Esophagus squamous epithelium (tissue), 5 donors: Measurements from ENCODE around the gene SMARCE1. TPM values are rescaled to one million over a fixed set of nuclear protein-coding genes. Genes with fewer than 3 reads are reported as not detected.

Source experiments
- DNase-seq: peaks from one replicate; lab custom pipeline; 2025; lab: John Stamatoyannopoulos, UW
- H3K27ac ChIP-seq, 4 donors: fragments of 200-600 bp; sonication (generic); one replicate each; pipeline ENCODE4 v1.5.1; 2016 to 2019; ENCODE audit warnings: mild to moderate bottlenecking in 1 of 4
- H3K27me3 ChIP-seq, 4 donors: fragments of 200-600 bp; sonication (generic); 1 replicate in 3 of 4; 2 replicates in 1 of 4; pipeline versions ENCODE4 v1.5.1 to v1.6.0; 2017 to 2021; ENCODE audit warnings: antibody characterized with exemption in 1 of 4
- H3K36me3 ChIP-seq, 3 donors: fragments of 200-600 bp; sonication (generic); one replicate each; pipeline ENCODE4 v1.5.1; 2016 to 2019
- H3K4me1 ChIP-seq, 3 donors: fragments of 200-600 bp; sonication (generic); one replicate each; pipeline ENCODE4 v1.5.1; 2017 to 2019
- H3K4me3 ChIP-seq, 4 donors: fragments of 200-600 bp; sonication (generic); 1 replicate in 3 of 4; 2 replicates in 1 of 4; pipeline ENCODE4 v1.5.1; 2016 to 2019; ENCODE audit warnings: mild to moderate bottlenecking in 2 of 4, moderate library complexity in 1 of 4
- H3K9me3 ChIP-seq, 3 donors: fragments of 200-600 bp; sonication (generic); one replicate each; pipeline ENCODE4 v1.5.1; 2016 to 2019
- CTCF ChIP-seq, 6 experiments: fragments of 450-650 bp in 4 of 6; fragments of 200-600 bp in 2 of 6; sonication (generic) in 2 of 6; IDR thresholded peaks; one replicate each; pipeline ENCODE4 v1.5.1; 2016 to 2019; ENCODE audit warnings: antibody characterized with exemption in 6 of 6, mild to moderate bottlenecking in 4 of 6, moderate library complexity in 4 of 6
- POLR2A ChIP-seq, 4 donors: fragments of 450-650 bp; IDR thresholded peaks; one replicate each; pipeline ENCODE4 v1.6.1; 2017; ENCODE audit warnings: antibody characterized with exemption in 4 of 4, mild to moderate bottlenecking in 4 of 4, moderate library complexity in 3 of 4
- WGBS, 2 donors: methylation state at CpG; one replicate each; pipeline ENCODE4 v1.1.5; 2018; 5-methylcytosine and 5-hydroxymethylcytosine counted together
- intact Hi-C: fragments of 100-400 bp; cut with DNase I; formaldehyde crosslinking; loops from one replicate; pipeline ENCODE4 v1.15.0; 2022
- total RNA-seq, 4 donors: library from RNA; depleted of rRNA; stranded (reverse); fragments of >200 nt; gene quantifications; one replicate each; pipeline ENCODE4 v1.1.0, GENCODE V29; 2016
- donor health status: DM: yes; HTN: yes; CAD: no.

SMARCE1 gene
- total RNA-seq, 4 donors from 2014 or later = 47.2 to 89.3 (median 62.5) TPM

GRCh38 chr17:40629842-40630241, 17.8 kb downstream of the SMARCE1 start:
- Histone ChIP-seq H3K9me3 (no peaks in the 10 kb centered on the region), H3K27me3 (no peaks in the 10 kb centered on the region), H3K4me1 (peaks cover 0 to 15% (median 0%) of the 10 kb centered on the region in 3 donors), H3K36me3 (peaks cover 9 to 77% (median 32%) of the 10 kb centered on the region in 3 donors), H3K4me3 (no peak overlapping the region), H3K27ac (no peak overlapping the region)
- intact Hi-C loops = loop anchor here (10.0 kb wide), 1 partner anchor 155 kb away; the partner anchor contains the start of gene KRT27
- no peak for DNase-seq
- 45 to 56% methylated on average over 2 of the region's 2 CpGs for WGBS, 2 donors
- no peak for TF ChIP-seq POLR2A (IDR thresholded peaks at IDR 0.05)
- no peak for TF ChIP-seq CTCF (IDR thresholded peaks at IDR 0.05)

GRCh38 chr17:40625311-40625710, 22.3 kb downstream of the SMARCE1 start:
- Histone ChIP-seq H3K4me1 (peaks cover 0 to 39% (median 7%) of the 10 kb centered on the region in 3 donors), H3K9me3 (no peaks in the 10 kb centered on the region), H3K27ac (no peak overlapping the region), H3K27me3 (peaks cover 0 to 7% (median 0%) of the 10 kb centered on the region in 4 donors), H3K36me3 (peaks cover 5 to 32% (median 10%) of the 10 kb centered on the region in 3 donors), H3K4me3 (no peak overlapping the region)
- 20 to 37% methylated on average over 5 of the region's 5 CpGs for WGBS, 2 donors
- no peak for DNase-seq
- TF ChIP-seq CTCF (IDR thresholded peaks at IDR 0.05) (no peak), POLR2A (IDR thresholded peaks at IDR 0.05) (no peak)
- intact Hi-C loops = loop anchor here (10.0 kb wide), 1 partner anchor 159 kb away; the partner anchor contains the start of gene KRT27

- TF ChIP-seq CTCF (IDR thresholded peaks at IDR 0.05) (no peak), POLR2A (IDR thresholded peaks at IDR 0.05) (no peak)
- DNase-seq = no peak
- Histone ChIP-seq H3K36me3 (peaks cover 4 to 15% (median 5%) of the 10 kb centered on the region in 3 donors), H3K27ac (no peak overlapping the region), H3K27me3 (peaks cover 0 to 19% (median 0%) of the 10 kb centered on the region in 4 donors), H3K4me1 (peaks cover 0 to 56% (median 11%) of the 10 kb centered on the region in 3 donors), H3K9me3 (no peaks in the 10 kb centered on the region), H3K4me3 (no peak overlapping the region)
- intact Hi-C loops = loop anchor here (10.0 kb wide), 1 partner anchor 161 kb away; the partner anchor contains the start of gene KRT27
- WGBS, 2 donors = 77 to 91% methylated on average over 12 of the region's 12 CpGs
Observed at GRCh38 chr17:40623419-40624210, 24.0 kb downstream of the SMARCE1 start.

- intact Hi-C loops = loop anchor here (10.0 kb wide), 1 partner anchor 162 kb away; the partner anchor contains the start of gene KRT27
- Histone ChIP-seq H3K27me3 (peaks cover 0 to 20% (median 0%) of the 10 kb centered on the region in 4 donors), H3K9me3 (no peaks in the 10 kb centered on the region), H3K4me3 (no peak overlapping the region), H3K36me3 (peaks cover 0 to 4% (median 0%) of the 10 kb centered on the region in 3 donors), H3K4me1 (peaks cover 0 to 66% (median 14%) of the 10 kb centered on the region in 3 donors), H3K27ac (no peak overlapping the region)
- WGBS, 2 donors = 58 to 64% methylated on average over 3 of the region's 3 CpGs
- no peak for DNase-seq
- TF ChIP-seq CTCF (IDR thresholded peaks at IDR 0.05) (no peak), POLR2A (IDR thresholded peaks at IDR 0.05) (no peak)
Observed at GRCh38 chr17:40622509-40622928, 25.1 kb downstream of the SMARCE1 start.

- intact Hi-C loops = loop anchor here (10.0 kb wide), 1 partner anchor 163 kb away; the partner anchor contains the start of gene KRT27
- 61 to 74% methylated on average over 8 of the region's 8 CpGs for WGBS, 2 donors
- TF ChIP-seq CTCF (IDR thresholded peaks at IDR 0.05) (no peak), POLR2A (IDR thresholded peaks at IDR 0.05) (no peak)
- Histone ChIP-seq H3K4me3 (no peak overlapping the region), H3K36me3 (no peaks in the 10 kb centered on the region), H3K27ac (peak overlapping the region in 3 of 4 donors; percentile 24 to 69 (median 51)), H3K27me3 (peaks cover 0 to 28% (median 0%) of the 10 kb centered on the region in 4 donors), H3K9me3 (no peaks in the 10 kb centered on the region), H3K4me1 (peaks cover 0 to 75% (median 19%) of the 10 kb centered on the region in 3 donors)
- DNase-seq = no peak
Observed at GRCh38 chr17:40621578-40621977, 26.0 kb downstream of the SMARCE1 start.
